LNCAP (cell line): ENCODE measurements around the gene CFHR1.

Experiments used
- CTCF ChIP-seq: fragments of 450-650 bp; IDR thresholded peaks from 2 replicates; pipeline ENCODE4 v1.5.1; 2017; ENCODE audit warnings: mild to moderate bottlenecking

Gene CFHR1

DNA sequence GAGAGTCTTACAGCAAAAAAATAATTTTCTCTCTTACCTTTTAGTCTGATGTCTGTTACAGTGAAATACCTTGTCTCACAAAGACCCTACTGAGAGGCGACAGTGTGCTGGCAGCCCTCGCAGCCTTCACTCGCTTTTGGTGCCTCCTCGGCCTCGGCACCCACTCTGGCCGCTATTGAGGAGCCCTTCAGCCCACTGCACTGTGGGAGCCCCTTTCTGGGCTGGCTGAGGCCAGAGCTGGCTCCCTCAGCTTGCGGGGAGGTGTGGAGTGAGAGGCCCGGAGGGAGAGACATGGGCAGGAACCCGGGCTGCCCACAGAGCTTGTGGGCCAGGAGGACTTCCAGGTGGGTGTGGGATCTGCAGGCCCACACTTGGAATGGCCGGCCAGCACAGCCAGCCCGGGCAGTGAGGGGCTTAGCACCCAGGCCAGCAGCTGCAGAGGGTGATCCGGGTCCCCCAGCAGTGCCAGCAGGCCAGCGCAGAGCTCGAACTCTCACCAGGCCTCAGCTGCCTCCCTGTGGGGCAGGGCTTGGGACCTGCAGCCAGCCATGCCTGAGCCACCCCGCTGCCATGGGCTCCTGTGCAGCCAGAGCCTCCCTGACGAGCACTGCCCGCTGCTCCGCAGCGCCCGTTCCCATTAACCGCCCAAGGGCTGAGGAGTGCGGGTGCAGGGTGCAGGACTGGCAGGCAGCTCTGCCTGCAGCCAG lies 10.8 kb upstream of the CFHR1 start:
- TF ChIP-seq CTCF, result no peak

GRCh38 chr1:196856053-196856452 lies 36.5 kb downstream of the CFHR1 start:
- TF ChIP-seq CTCF, result no peak

- TF ChIP-seq CTCF, result no peak
Observed at GRCh38 chr1:196857188-196857587, 37.7 kb downstream of the CFHR1 start.

- TF ChIP-seq CTCF, result no peak
Observed at GRCh38 chr1:196858811-196859210, 39.3 kb downstream of the CFHR1 start.

DNA sequence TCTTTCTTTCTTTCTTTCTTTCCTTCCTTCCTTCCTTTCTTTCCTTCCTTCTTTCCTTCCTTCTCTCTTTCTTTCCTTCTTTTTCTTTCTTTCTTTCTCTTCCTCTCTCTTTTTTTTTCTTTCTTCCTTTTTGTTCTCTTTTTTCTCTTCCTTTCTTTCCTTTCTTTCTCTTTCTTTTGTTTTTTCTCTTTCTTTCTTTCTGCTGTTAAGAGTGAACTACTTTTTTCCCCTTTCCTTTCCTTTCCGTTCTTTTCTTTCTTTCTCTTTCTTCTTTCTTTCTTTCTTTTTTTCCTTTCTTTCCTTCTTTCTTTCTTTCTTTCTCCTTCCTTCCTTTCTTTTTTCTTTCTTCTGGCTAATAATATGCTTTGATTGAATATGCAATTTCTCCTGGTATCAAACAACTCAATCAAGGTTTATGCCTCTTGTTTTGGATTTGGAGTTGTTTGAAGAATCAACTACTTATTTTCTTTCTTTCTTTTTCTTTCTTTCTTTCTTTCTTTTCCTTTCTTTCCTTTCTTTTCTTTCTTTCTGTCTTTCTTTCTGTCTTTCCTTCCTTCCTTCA lies 40.9 kb downstream of the CFHR1 start:
- TF ChIP-seq CTCF, result no peak

DNA sequence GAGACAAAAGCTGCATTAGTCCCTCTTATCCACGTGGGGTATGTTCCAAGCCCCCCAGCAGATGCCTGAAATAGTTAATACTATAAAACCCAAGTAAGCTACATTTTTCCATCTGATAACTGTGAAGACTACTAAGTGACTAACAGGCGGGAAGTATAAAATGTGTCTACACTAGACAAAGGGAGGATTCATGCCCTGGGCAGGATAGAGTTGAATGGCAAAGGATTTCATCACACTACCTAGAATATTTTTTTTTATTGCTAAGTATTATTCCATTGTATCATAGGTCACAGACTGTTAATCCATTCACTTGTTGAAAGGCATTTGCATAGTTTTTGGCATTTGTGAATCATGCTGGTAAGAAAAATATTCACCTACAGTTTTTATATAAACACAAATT lies 41.9 kb downstream of the CFHR1 start:
- no peak for TF ChIP-seq CTCF

DNA sequence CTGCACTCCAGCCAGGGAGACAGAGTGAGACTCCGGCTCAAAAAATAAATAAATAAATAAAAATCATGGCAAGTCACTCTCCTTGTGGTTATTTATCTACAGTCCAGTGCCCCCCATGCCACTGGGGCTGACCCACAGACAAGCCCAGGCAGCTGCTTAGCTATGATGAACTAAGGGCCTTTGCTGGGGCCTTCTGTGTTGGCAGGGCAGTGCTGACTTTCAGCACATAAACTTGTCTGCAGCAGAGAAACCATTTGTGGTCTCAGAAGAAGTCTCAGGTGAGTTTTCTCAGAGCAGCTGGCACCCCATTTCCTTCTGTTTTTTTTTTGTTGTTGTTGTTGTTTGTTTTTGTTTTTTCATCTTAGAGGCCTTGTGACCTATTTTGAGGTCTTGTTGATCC lies 47.4 kb downstream of the CFHR1 start:
- no peak for TF ChIP-seq CTCF
